ENCODE measurements around the gene TM9SF1. TPM values are rescaled to one million over a fixed set of nuclear protein-coding genes. Genes with fewer than 3 reads are reported as not detected.

TM9SF1 gene
- total and polyA plus RNA-seq, 12 donors, result 10.8 to 36.4 (median 18.7) TPM

GRCh38 chr14:24141097-24141880 lies 54.0 kb downstream of the TM9SF1 start, which contains the start of gene EMC9:
Gene EMC9 (minus strand): TSS chr14:24141591. CDS start chr14:24141304, 287 bp downstream.
- Histone ChIP-seq H3K9me3 (no peaks in the 10 kb centered on the region), H3K27me3 (no peaks in the 10 kb centered on the region), H3K27ac (peak within 1 kb of the TSS; percentile 73 to 94 (median 90)), H3K36me3 (peaks cover 0 to 60% (median 20%) of the 10 kb centered on the region in 9 donors), H3K4me1 (peaks cover 22 to 81% (median 53%) of the 10 kb centered on the region in 9 donors), H3K4me3 (peak within 1 kb of the TSS; percentile 66 to 88 (median 74))
- intact Hi-C loops (cut with DNase I), result loop anchor here in 2 of 10 donors (2.0 to 10.0 kb wide), 2 partner anchors 26 to 836 kb away; partner anchors contain the start of genes BCL2L2 (in 1 of the 2), DCAF11 (in 1 of the 2), NRL (in 1 of the 2) and PPP1R3E (in 1 of the 2)
- peak; percentile 38 to 78 (median 63) for TF ChIP-seq CTCF (IDR thresholded peaks at IDR 0.05)
- 0% methylated on average over 63 to 65 of the region's 65 CpGs for WGBS, 2 donors
- DNase-seq, result peak; percentile 100
- peak; percentile 92 to 97 (median 95) for ATAC-seq

GRCh38 chr14:24139272-24139934 lies 55.8 kb downstream of the TM9SF1 start:
- no peak for TF ChIP-seq CTCF (IDR thresholded peaks at IDR 0.05)
- H3K9me3 ChIP-seq, result no peaks in the 10 kb centered on the region
- H3K4me1 ChIP-seq, result peaks cover 14 to 68% (median 44%) of the 10 kb centered on the region in 9 donors
- WGBS, 2 donors, result 88 to 89% methylated on average over 9 of the region's 9 CpGs
- H3K27me3 ChIP-seq, result no peaks in the 10 kb centered on the region
- H3K36me3 ChIP-seq, result peaks cover 0 to 50% (median 20%) of the 10 kb centered on the region in 9 donors
- peak overlapping the region in 2 of 10 donors; percentile 8 to 20 for H3K27ac ChIP-seq
- H3K4me3 ChIP-seq, result peak overlapping the region in 3 of 10 donors; percentile 70 to 88 (median 85)
- intact Hi-C loops (cut with DNase I), result no loop called here
- DNase-seq (no peak), ATAC-seq (no peak)

Small RNA genes within 50 kb of the gene (microRNA-seq; reads per million reads assigned to microRNA genes)
- gene MIR7703, result 0 reads per million in 2 donors

Other genes starting within 250 kb of the TM9SF1 start
Only the 30 nearest of the 35 such genes appear.
- gene CARMIL3, start 143.4 kb downstream of the TM9SF1 start, total RNA-seq, result under 1 TPM in 7 of 10 donors, not detected in 3; 0.06 to 0.31 (median 0.08) TPM
- gene CARMIL3, start 143.4 kb downstream of the TM9SF1 start, polyA plus RNA-seq, result under 1 TPM; 0.13 to 0.44 TPM
- under 1 TPM in 4 of 10 donors, not detected in 6; 0.12 to 0.64 (median 0.41) TPM for gene CPNE6, start 123.9 kb downstream of the TM9SF1 start, total RNA-seq
- gene CPNE6, start 123.9 kb downstream of the TM9SF1 start, polyA plus RNA-seq, result not detected
- 1 to 10 TPM in 9 of 10 donors, under 1 TPM in 1; 0.75 to 6.8 (median 2.6) TPM for gene PCK2, start 101.1 kb downstream of the TM9SF1 start, total RNA-seq
- 1 to 10 TPM; 2.5 to 7.3 TPM for gene PCK2, start 101.1 kb downstream of the TM9SF1 start, polyA plus RNA-seq
- 10 to 100 TPM; 62.2 to 99.7 (median 73.0) TPM for gene DCAF11, start 80.7 kb downstream of the TM9SF1 start, total RNA-seq
- gene DCAF11, start 80.7 kb downstream of the TM9SF1 start, polyA plus RNA-seq, result 10 to 100 TPM; 19.7 to 72.7 TPM
- 1 to 10 TPM; 1.7 to 3.5 (median 2.2) TPM for gene NRL, start 80.5 kb downstream of the TM9SF1 start, total RNA-seq
- 1 to 10 TPM; 1.5 to 3.3 TPM for gene NRL, start 80.5 kb downstream of the TM9SF1 start, polyA plus RNA-seq
- gene FITM1, start 64.8 kb downstream of the TM9SF1 start, total RNA-seq, result 100 to 1,000 TPM; 105 to 176 (median 131) TPM
- 100 to 1,000 TPM in 1 of 2 donors, 10 to 100 TPM in 1; 77.0 to 247 TPM for gene FITM1, start 64.8 kb downstream of the TM9SF1 start, polyA plus RNA-seq
- 100 to 1,000 TPM in 5 of 10 donors, 10 to 100 TPM in 5; 84.3 to 341 (median 100.0) TPM for gene PSME1, start 59.2 kb downstream of the TM9SF1 start, total RNA-seq
- 100 to 1,000 TPM; 138 to 149 TPM for gene PSME1, start 59.2 kb downstream of the TM9SF1 start, polyA plus RNA-seq
- 10 to 100 TPM; 10.2 to 18.8 (median 13.3) TPM for gene EMC9, start 53.9 kb downstream of the TM9SF1 start, total RNA-seq
- gene EMC9, start 53.9 kb downstream of the TM9SF1 start, polyA plus RNA-seq, result 10 to 100 TPM; 27.2 to 44.3 TPM
- gene PSME2, start 48.8 kb downstream of the TM9SF1 start, total RNA-seq, result 100 to 1,000 TPM in 3 of 10 donors, 10 to 100 TPM in 7; 62.6 to 347 (median 85.0) TPM
- 100 to 1,000 TPM; 124 to 290 TPM for gene PSME2, start 48.8 kb downstream of the TM9SF1 start, polyA plus RNA-seq
- gene RNF31, start 47.9 kb downstream of the TM9SF1 start, total RNA-seq, result 10 to 100 TPM; 27.5 to 52.6 (median 34.8) TPM
- 10 to 100 TPM; 39.4 to 92.9 TPM for gene RNF31, start 47.9 kb downstream of the TM9SF1 start, polyA plus RNA-seq
- 100 to 1,000 TPM in 1 of 10 donors, 10 to 100 TPM in 9; 17.7 to 147 (median 36.7) TPM for gene IRF9, start 34.2 kb downstream of the TM9SF1 start, total RNA-seq
- gene IRF9, start 34.2 kb downstream of the TM9SF1 start, polyA plus RNA-seq, result 10 to 100 TPM; 28.2 to 64.1 TPM
- gene REC8, start 23.4 kb downstream of the TM9SF1 start, total RNA-seq, result 1 to 10 TPM; 2.5 to 7.0 (median 4.3) TPM
- gene REC8, start 23.4 kb downstream of the TM9SF1 start, polyA plus RNA-seq, result 10 to 100 TPM in 1 of 2 donors, 1 to 10 TPM in 1; 2.5 to 17.7 TPM
- gene IPO4, start 6.6 kb downstream of the TM9SF1 start, total RNA-seq, result 10 to 100 TPM; 10.1 to 22.5 (median 12.6) TPM
- 10 to 100 TPM in 1 of 2 donors, 1 to 10 TPM in 1; 4.4 to 23.8 TPM for gene IPO4, start 6.6 kb downstream of the TM9SF1 start, polyA plus RNA-seq
- under 1 TPM in 1 of 10 donors, not detected in 9; 0.28 TPM for gene TSSK4, start 10.3 kb upstream of the TM9SF1 start, total RNA-seq
- gene TSSK4, start 10.3 kb upstream of the TM9SF1 start, polyA plus RNA-seq, result under 1 TPM in 1 of 2 donors, not detected in 1; 0.22 TPM
- 10 to 100 TPM; 23.4 to 35.3 (median 29.4) TPM for gene CHMP4A, start 18.0 kb upstream of the TM9SF1 start, total RNA-seq
- 10 to 100 TPM; 34.3 to 80.8 TPM for gene CHMP4A, start 18.0 kb upstream of the TM9SF1 start, polyA plus RNA-seq
- 10 to 100 TPM; 13.9 to 22.9 (median 18.9) TPM for gene MDP1, start 20.6 kb upstream of the TM9SF1 start, total RNA-seq
- 10 to 100 TPM; 23.0 to 23.5 TPM for gene MDP1, start 20.6 kb upstream of the TM9SF1 start, polyA plus RNA-seq
- gene NEDD8, start 36.9 kb upstream of the TM9SF1 start, total RNA-seq, result 100 to 1,000 TPM; 178 to 228 (median 199) TPM
- 100 to 1,000 TPM; 154 to 325 TPM for gene NEDD8, start 36.9 kb upstream of the TM9SF1 start, polyA plus RNA-seq
- 10 to 100 TPM; 28.6 to 46.9 (median 33.5) TPM for gene GMPR2, start 37.5 kb upstream of the TM9SF1 start, total RNA-seq
- 10 to 100 TPM; 26.4 to 27.3 TPM for gene GMPR2, start 37.5 kb upstream of the TM9SF1 start, polyA plus RNA-seq
- gene TINF2, start 47.2 kb upstream of the TM9SF1 start, total RNA-seq, result 10 to 100 TPM; 36.8 to 56.4 (median 40.5) TPM
- 10 to 100 TPM; 19.3 to 44.0 TPM for gene TINF2, start 47.2 kb upstream of the TM9SF1 start, polyA plus RNA-seq
- gene TGM1, start 67.7 kb upstream of the TM9SF1 start, total RNA-seq, result 1 to 10 TPM in 1 of 10 donors, under 1 TPM in 9; 0.17 to 2.2 (median 0.65) TPM
- under 1 TPM; 0.51 to 0.87 TPM for gene TGM1, start 67.7 kb upstream of the TM9SF1 start, polyA plus RNA-seq
- 10 to 100 TPM; 17.4 to 30.0 (median 19.6) TPM for gene RABGGTA, start 76.2 kb upstream of the TM9SF1 start, total RNA-seq
- gene RABGGTA, start 76.2 kb upstream of the TM9SF1 start, polyA plus RNA-seq, result 10 to 100 TPM; 30.6 to 37.9 TPM
- gene DHRS1, start 104.3 kb upstream of the TM9SF1 start, total RNA-seq, result 10 to 100 TPM in 4 of 10 donors, 1 to 10 TPM in 6; 6.9 to 11.1 (median 9.0) TPM
- 10 to 100 TPM in 1 of 2 donors, 1 to 10 TPM in 1; 8.5 to 11.6 TPM for gene DHRS1, start 104.3 kb upstream of the TM9SF1 start, polyA plus RNA-seq
- gene NOP9, start 104.4 kb upstream of the TM9SF1 start, total RNA-seq, result 10 to 100 TPM; 22.0 to 31.9 (median 27.3) TPM
- gene NOP9, start 104.4 kb upstream of the TM9SF1 start, polyA plus RNA-seq, result 10 to 100 TPM; 10.7 to 10.8 TPM
- 1 to 10 TPM; 1.9 to 6.0 (median 3.5) TPM for gene CIDEB, start 112.5 kb upstream of the TM9SF1 start, total RNA-seq
- gene CIDEB, start 112.5 kb upstream of the TM9SF1 start, polyA plus RNA-seq, result 1 to 10 TPM; 4.3 to 4.8 TPM
- 1 to 10 TPM in 7 of 10 donors, under 1 TPM in 3; 0.68 to 2.4 (median 1.3) TPM for gene LTB4R2, start 114.7 kb upstream of the TM9SF1 start, total RNA-seq
- gene LTB4R2, start 114.7 kb upstream of the TM9SF1 start, polyA plus RNA-seq, result under 1 TPM; 0.51 to 0.90 TPM
- 1 to 10 TPM in 7 of 10 donors, under 1 TPM in 3; 0.76 to 3.1 (median 1.8) TPM for gene LTB4R, start 116.1 kb upstream of the TM9SF1 start, total RNA-seq
- gene LTB4R, start 116.1 kb upstream of the TM9SF1 start, polyA plus RNA-seq, result 1 to 10 TPM; 3.2 to 3.7 TPM
- gene ADCY4, start 139.6 kb upstream of the TM9SF1 start, total RNA-seq, result 10 to 100 TPM; 17.4 to 37.0 (median 22.9) TPM
- 100 to 1,000 TPM in 1 of 2 donors, 10 to 100 TPM in 1; 23.1 to 104 TPM for gene ADCY4, start 139.6 kb upstream of the TM9SF1 start, polyA plus RNA-seq
- gene RIPK3, start 144.6 kb upstream of the TM9SF1 start, total RNA-seq, result 1 to 10 TPM; 1.7 to 4.9 (median 3.5) TPM
- 1 to 10 TPM; 4.9 to 7.1 TPM for gene RIPK3, start 144.6 kb upstream of the TM9SF1 start, polyA plus RNA-seq
- 10 to 100 TPM in 4 of 10 donors, 1 to 10 TPM in 6; 3.0 to 42.0 (median 7.8) TPM for gene NFATC4, start 172.7 kb upstream of the TM9SF1 start, total RNA-seq
- 10 to 100 TPM; 28.7 to 69.2 TPM for gene NFATC4, start 172.7 kb upstream of the TM9SF1 start, polyA plus RNA-seq
- 1 to 10 TPM; 3.6 to 9.0 (median 6.4) TPM for gene NYNRIN, start 203.6 kb upstream of the TM9SF1 start, total RNA-seq
- gene NYNRIN, start 203.6 kb upstream of the TM9SF1 start, polyA plus RNA-seq, result 1 to 10 TPM; 4.6 to 6.8 TPM